A549 treated with DMSO at 1 μM for 4 hours (cell line): ENCODE results near the gene OPN5. TPM values are rescaled to one million over a fixed set of nuclear protein-coding genes. Genes with fewer than 3 reads are reported as not detected.

ENCODE experiments used
- total RNA-seq: library from RNA; stranded (reverse); fragments of 200-300 nt; extraction: Qiagen RNA extraction; gene quantifications from 5 replicates; pipeline ENCODE4 v1.2.3, GENCODE V29; 2022; ENCODE audit warnings: low read depth

OPN5 gene, protein sequence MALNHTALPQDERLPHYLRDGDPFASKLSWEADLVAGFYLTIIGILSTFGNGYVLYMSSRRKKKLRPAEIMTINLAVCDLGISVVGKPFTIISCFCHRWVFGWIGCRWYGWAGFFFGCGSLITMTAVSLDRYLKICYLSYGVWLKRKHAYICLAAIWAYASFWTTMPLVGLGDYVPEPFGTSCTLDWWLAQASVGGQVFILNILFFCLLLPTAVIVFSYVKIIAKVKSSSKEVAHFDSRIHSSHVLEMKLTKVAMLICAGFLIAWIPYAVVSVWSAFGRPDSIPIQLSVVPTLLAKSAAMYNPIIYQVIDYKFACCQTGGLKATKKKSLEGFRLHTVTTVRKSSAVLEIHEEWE
- not detected in 5 replicates for total RNA-seq

GRCh38 chr6:47781732-47782131 is at the start of gene OPN5:
TSS of gene OPN5 (plus strand) at chr6:47782032. CDS start at chr6:47782067, 35 bp downstream.

Other genes with a start within 250 kb of the OPN5 start
- 6.8 to 8.8 TPM (median 7.2 TPM) in 5 replicates for gene ADGRF4, start 83.5 kb upstream of the OPN5 start, total RNA-seq